Body of pancreas (tissue), 4 donors: Measurements from ENCODE around the gene BLOC1S5. TPM values are rescaled to one million over a fixed set of nuclear protein-coding genes. Genes with fewer than 3 reads are reported as not detected.

Source experiments
- ATAC-seq: fragments of 150-250 bp; one replicate; pipeline ENCODE4 v1.9.1; 2016
- DNase-seq, 4 donors: peaks; one replicate each; pipeline ENCODE4 v3.0.0-alpha.2; 2019
- H3K27ac ChIP-seq, 4 donors: fragments of 200-600 bp; sonication (generic); 1 replicate in 3 of 4; 2 replicates in 1 of 4; pipeline versions ENCODE4 v1.5.1 to v1.6.1; 2016 to 2019; ENCODE audit warnings: mild to moderate bottlenecking in 1 of 4, mixed read lengths in 1 of 4, moderate library complexity in 1 of 4
- H3K27me3 ChIP-seq, 2 donors: fragments of 200-600 bp; sonication (generic); one replicate each; pipeline ENCODE4 v1.6.0; 2016; ENCODE audit warnings: mild to moderate bottlenecking in 1 of 2
- H3K36me3 ChIP-seq, 2 donors: fragments of 200-600 bp; sonication (generic); replicated peaks in 1 of 2; 2 replicates each; pipeline ENCODE4 v1.5.1; 2016; ENCODE audit warnings: low read depth in 2 of 2; ENCODE audit not compliant: insufficient read depth in 1 of 2
- H3K4me1 ChIP-seq: fragments of 200-600 bp; sonication (generic); one replicate; pipeline ENCODE4 v1.6.0; 2016
- H3K4me3 ChIP-seq, 2 donors: fragments of 200-600 bp; sonication (generic); 1 replicate in 1 of 2; 2 replicates in 1 of 2; pipeline ENCODE4 v1.5.1; 2016 to 2019
- H3K9me3 ChIP-seq, 3 donors: fragments of 200-600 bp; sonication (generic); 1 replicate in 2 of 3; 2 replicates in 1 of 3; pipeline ENCODE4 v1.5.1; 2016
- CTCF ChIP-seq, 7 experiments: fragments of 450-650 bp in 4 of 7; fragments of 200-600 bp in 3 of 7; sonication (generic) in 3 of 7; IDR thresholded peaks; one replicate each; pipeline ENCODE4 v1.5.1; 2016 to 2019; ENCODE audit warnings: antibody characterized with exemption in 7 of 7
- POLR2A ChIP-seq, 3 donors: fragments of 450-650 bp; IDR thresholded peaks; one replicate each; pipeline ENCODE4 v1.6.1; 2016; ENCODE audit warnings: antibody characterized with exemption in 3 of 3, mild to moderate bottlenecking in 2 of 3
- WGBS, 2 donors: methylation state at CpG; one replicate each; pipeline ENCODE4 v1.1.5; 2017; 5-methylcytosine and 5-hydroxymethylcytosine counted together
- intact Hi-C: fragments of 100-400 bp; cut with DNase I; formaldehyde crosslinking; loops from one replicate; pipeline ENCODE4 v1.15.1; 2023
- total RNA-seq, 2 donors: library from RNA; depleted of rRNA; stranded (reverse); fragments of >200 nt; gene quantifications; one replicate each; pipeline ENCODE4 v1.1.0, GENCODE V29; 2016

Gene BLOC1S5
- total RNA-seq, 2 donors from 2014 or later: 2.6 to 4.4 TPM

GRCh38 chr6:8108759-8109539, 44.8 kb upstream of the BLOC1S5 start:
- DNase-seq: no peak
- no peaks in the 10 kb centered on the region for H3K9me3 ChIP-seq
- no peaks in the 10 kb centered on the region for H3K36me3 ChIP-seq
- 75 to 77% methylated on average over 12 to 13 of the region's 13 CpGs for WGBS, 2 donors
- no peaks in the 10 kb centered on the region for H3K4me1 ChIP-seq
- ATAC-seq: no peak
- TF ChIP-seq CTCF (IDR thresholded peaks at IDR 0.05) (no peak), POLR2A (IDR thresholded peaks at IDR 0.05) (no peak)
- H3K4me3 ChIP-seq: no peak overlapping the region
- H3K27ac ChIP-seq: no peak overlapping the region
- intact Hi-C loops: no loop called here
- no peaks in the 10 kb centered on the region for H3K27me3 ChIP-seq

- ATAC-seq: no peak
- H3K9me3 ChIP-seq: no peaks in the 10 kb centered on the region
- WGBS, 2 donors: 67 to 72% methylated on average over 4 of the region's 4 CpGs
- H3K4me1 ChIP-seq: no peaks in the 10 kb centered on the region
- H3K36me3 ChIP-seq: no peaks in the 10 kb centered on the region
- no peak overlapping the region for H3K27ac ChIP-seq
- no peak overlapping the region for H3K4me3 ChIP-seq
- TF ChIP-seq POLR2A (IDR thresholded peaks at IDR 0.05): no peak
- TF ChIP-seq CTCF (IDR thresholded peaks at IDR 0.05): no peak
- intact Hi-C loops: no loop called here
- DNase-seq: no peak
- H3K27me3 ChIP-seq: no peaks in the 10 kb centered on the region
These were observed 44.0 kb upstream of the BLOC1S5 start for GRCh38 chr6:8108031-8108660.

- no peak for ATAC-seq
- no peaks in the 10 kb centered on the region for H3K27me3 ChIP-seq
- no peak overlapping the region for H3K27ac ChIP-seq
- no peak for DNase-seq
- H3K4me3 ChIP-seq: no peak overlapping the region
- no peaks in the 10 kb centered on the region for H3K36me3 ChIP-seq
- no peaks in the 10 kb centered on the region for H3K9me3 ChIP-seq
- intact Hi-C loops: no loop called here
- H3K4me1 ChIP-seq: peaks cover 1% of the 10 kb centered on the region
- TF ChIP-seq POLR2A (IDR thresholded peaks at IDR 0.05): no peak
- no peak for TF ChIP-seq CTCF (IDR thresholded peaks at IDR 0.05)
These were observed 41.6 kb upstream of the BLOC1S5 start for GRCh38 chr6:8105791-8106190.

DNA sequence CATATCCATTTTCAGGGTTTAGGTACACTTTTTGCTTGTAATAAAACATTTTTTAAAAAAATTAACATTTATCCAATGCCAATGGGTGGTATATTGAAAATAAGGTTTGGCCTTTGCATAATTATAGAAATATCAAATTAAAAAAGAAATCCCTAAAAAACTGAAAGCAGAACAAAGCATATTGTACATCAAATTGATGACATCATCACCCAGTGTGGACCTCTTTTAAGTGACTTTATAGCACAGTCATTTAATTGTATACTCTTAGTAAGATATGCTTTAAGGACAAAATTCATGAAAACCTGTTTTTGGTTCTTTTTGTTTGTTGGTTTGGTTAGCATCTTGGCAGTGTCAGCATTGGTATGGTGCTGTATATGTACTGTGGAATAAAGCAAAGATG, 39.5 kb upstream of the BLOC1S5 start:
- intact Hi-C loops: no loop called here
- Histone ChIP-seq H3K27ac (no peak overlapping the region), H3K36me3 (no peaks in the 10 kb centered on the region), H3K9me3 (no peaks in the 10 kb centered on the region), H3K4me1 (peaks cover 12% of the 10 kb centered on the region), H3K4me3 (no peak overlapping the region), H3K27me3 (no peaks in the 10 kb centered on the region)
- no peak for TF ChIP-seq POLR2A (IDR thresholded peaks at IDR 0.05)
- no peak for TF ChIP-seq CTCF (IDR thresholded peaks at IDR 0.05)
- DNase-seq: no peak
- ATAC-seq: no peak
